ENCODE data around the gene GMCL1. TPM values are rescaled to one million over a fixed set of nuclear protein-coding genes. Genes with fewer than 3 reads are reported as not detected.

Gene GMCL1
- total RNA-seq, 1 experiment from 2014 or later = 17.4 TPM

DNA sequence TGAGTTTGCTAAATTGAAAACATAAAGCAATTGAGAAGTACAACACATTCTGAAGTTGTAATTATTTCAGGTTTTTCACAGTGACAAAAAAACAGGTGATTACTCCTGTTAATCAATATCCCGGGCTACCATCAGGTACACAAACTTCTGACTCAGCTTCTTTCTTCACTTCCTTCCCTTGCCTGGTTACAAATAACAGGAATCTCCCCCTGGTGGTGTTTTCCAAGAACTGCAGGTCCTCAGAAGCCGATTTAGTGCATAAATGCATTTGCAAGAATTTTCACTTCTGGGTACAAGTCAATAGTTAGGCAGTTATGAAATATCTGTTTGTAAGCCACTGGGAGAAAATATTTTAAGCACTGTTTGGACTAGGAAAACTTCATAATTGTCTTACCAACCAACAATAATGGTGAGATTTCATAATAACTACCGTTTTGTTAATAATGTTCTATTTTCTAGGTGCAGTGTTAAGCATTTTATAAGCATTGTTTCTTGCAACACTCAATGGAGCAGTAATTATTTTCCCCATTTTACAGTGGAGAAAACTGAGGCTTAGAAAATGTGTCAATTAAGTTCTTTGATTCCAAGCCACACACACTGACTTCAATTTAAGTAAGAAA lies 12.4 kb upstream of the GMCL1 start:
- no peaks in the 10 kb centered on the region for H3K27me3 ChIP-seq (ENCODE audit: insufficient read depth, low read depth)
- H3K9me2 ChIP-seq (ENCODE audit: insufficient read depth) = no peaks in the 10 kb centered on the region
- no peak overlapping the region for H3K4me3 ChIP-seq
- H3K79me2 ChIP-seq (ENCODE audit: low read depth) = no peaks in the 10 kb centered on the region
- POLR2A ChIA-PET (ENCODE audit: unreplicated experiment) = interaction anchor here (0.9 kb wide), 1 partner anchor 77 kb away, joined by 3 read pairs; no protein-coding TSS in a partner anchor
- H3K9me3 ChIP-seq (ENCODE audit: insufficient read depth, low read depth) = no peaks in the 10 kb centered on the region
- no peak overlapping the region for H2AFZ ChIP-seq
- peak; percentile 59 to 81 for DNase-seq
- no peaks in the 10 kb centered on the region for H3K4me1 ChIP-seq (replicated peaks; ENCODE audit: insufficient read depth)
- no peak for TF ChIP-seq EZH2 (IDR thresholded peaks at IDR 0.05; ENCODE audit: low read depth)
- TF ChIP-seq, protein P1, sequence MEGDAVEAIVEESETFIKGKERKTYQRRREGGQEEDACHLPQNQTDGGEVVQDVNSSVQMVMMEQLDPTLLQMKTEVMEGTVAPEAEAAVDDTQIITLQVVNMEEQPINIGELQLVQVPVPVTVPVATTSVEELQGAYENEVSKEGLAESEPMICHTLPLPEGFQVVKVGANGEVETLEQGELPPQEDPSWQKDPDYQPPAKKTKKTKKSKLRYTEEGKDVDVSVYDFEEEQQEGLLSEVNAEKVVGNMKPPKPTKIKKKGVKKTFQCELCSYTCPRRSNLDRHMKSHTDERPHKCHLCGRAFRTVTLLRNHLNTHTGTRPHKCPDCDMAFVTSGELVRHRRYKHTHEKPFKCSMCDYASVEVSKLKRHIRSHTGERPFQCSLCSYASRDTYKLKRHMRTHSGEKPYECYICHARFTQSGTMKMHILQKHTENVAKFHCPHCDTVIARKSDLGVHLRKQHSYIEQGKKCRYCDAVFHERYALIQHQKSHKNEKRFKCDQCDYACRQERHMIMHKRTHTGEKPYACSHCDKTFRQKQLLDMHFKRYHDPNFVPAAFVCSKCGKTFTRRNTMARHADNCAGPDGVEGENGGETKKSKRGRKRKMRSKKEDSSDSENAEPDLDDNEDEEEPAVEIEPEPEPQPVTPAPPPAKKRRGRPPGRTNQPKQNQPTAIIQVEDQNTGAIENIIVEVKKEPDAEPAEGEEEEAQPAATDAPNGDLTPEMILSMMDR (conservative IDR thresholded peaks at IDR 0.05) = peak; percentile 96
- CTCF ChIA-PET = interaction anchor here (0.7 to 2.1 kb wide), 5 partner anchors 38 to 92 kb away, joined by 3 to 47 read pairs (median 4); partner anchors contain the start of gene ANXA4
- H3F3A ChIP-seq (ENCODE audit: insufficient read depth, low read depth) = no peaks in the 10 kb centered on the region; the same call in 1 of the 2 replicates
- H3K36me3 ChIP-seq (ENCODE audit: low read depth) = peaks cover 6% of the 10 kb centered on the region; the same call in 1 of the 2 replicates
- intact Hi-C loops (cut with micrococcal nuclease; ENCODE audit: unreplicated experiment) = loop anchor here (1.0 to 5.0 kb wide), 4 partner anchors 76 to 325 kb away; no protein-coding TSS in a partner anchor
- no peak overlapping the region for H3K4me2 ChIP-seq
- BruUV-seq (replicated peaks) = no TSS peak
- no peak overlapping the region for H3K27ac ChIP-seq
- H4K20me1 ChIP-seq (ENCODE audit: insufficient read depth) = no peaks in the 10 kb centered on the region

- Histone ChIP-seq H4K20me1 (ENCODE audit: insufficient read depth) (no peaks in the 10 kb centered on the region), H3K79me2 (ENCODE audit: low read depth) (no peaks in the 10 kb centered on the region), H3K27me3 (ENCODE audit: insufficient read depth, low read depth) (no peaks in the 10 kb centered on the region), H3F3A (ENCODE audit: insufficient read depth, low read depth) (no peaks in the 10 kb centered on the region; the same call in 1 of the 2 replicates), H3K27ac (no peak overlapping the region), H3K4me1 (replicated peaks; ENCODE audit: insufficient read depth) (no peaks in the 10 kb centered on the region), H3K9me3 (ENCODE audit: insufficient read depth, low read depth) (no peaks in the 10 kb centered on the region), H3K4me3 (no peak overlapping the region), H2AFZ (no peak overlapping the region), H3K4me2 (no peak overlapping the region), H3K9me2 (ENCODE audit: insufficient read depth) (no peaks in the 10 kb centered on the region), H3K36me3 (ENCODE audit: low read depth) (peaks cover 6% of the 10 kb centered on the region; the same call in 1 of the 2 replicates)
- no TSS peak for BruUV-seq (replicated peaks)
- TF ChIP-seq, protein P1 (conservative IDR thresholded peaks at IDR 0.05) = no peak
- TF ChIP-seq EZH2 (IDR thresholded peaks at IDR 0.05; ENCODE audit: low read depth) = no peak
- POLR2A ChIA-PET (ENCODE audit: unreplicated experiment) = no interaction called here
- DNase-seq = no peak
- intact Hi-C loops (cut with micrococcal nuclease; ENCODE audit: unreplicated experiment) = loop anchor here (1.0 to 5.0 kb wide), 4 partner anchors 77 to 324 kb away; no protein-coding TSS in a partner anchor
- CTCF ChIA-PET = interaction anchor here (1.0 kb wide), 1 partner anchor 93 kb away, joined by 3 read pairs; no protein-coding TSS in a partner anchor
Measured at GRCh38 chr2:69817729-69818501, 11.5 kb upstream of the GMCL1 start.

- Histone ChIP-seq H3K36me3 (ENCODE audit: low read depth) (no peaks in the 10 kb centered on the region), H3K9me2 (ENCODE audit: insufficient read depth) (no peaks in the 10 kb centered on the region), H3K27ac (no peak overlapping the region), H2AFZ (no peak overlapping the region), H3K9me3 (ENCODE audit: insufficient read depth, low read depth) (no peaks in the 10 kb centered on the region), H4K20me1 (ENCODE audit: insufficient read depth) (no peaks in the 10 kb centered on the region), H3K4me3 (no peak overlapping the region), H3K4me2 (0 out of 2 replicates have a peak overlapping the region, but pooled peaks have one; percentile 92), H3K27me3 (ENCODE audit: insufficient read depth, low read depth) (no peaks in the 10 kb centered on the region), H3F3A (ENCODE audit: insufficient read depth, low read depth) (peaks cover 20% of the 10 kb centered on the region; the same call in 1 of the 2 replicates), H3K4me1 (replicated peaks; ENCODE audit: insufficient read depth) (peaks cover 22% of the 10 kb centered on the region), H3K79me2 (ENCODE audit: low read depth) (peaks cover 34% of the 10 kb centered on the region)
- ChIA-PET CTCF (interaction anchor here (0.5 to 0.6 kb wide), 2 partner anchors 10 to 327 kb away, joined by 5 to 10 read pairs; no protein-coding TSS in a partner anchor), POLR2A (ENCODE audit: unreplicated experiment) (no interaction called here)
- no TSS peak for BruUV-seq (replicated peaks)
- no peak for DNase-seq
- TF ChIP-seq, protein P1 (conservative IDR thresholded peaks at IDR 0.05) = no peak
- TF ChIP-seq EZH2 (IDR thresholded peaks at IDR 0.05; ENCODE audit: low read depth) = no peak
- intact Hi-C loops (cut with micrococcal nuclease; ENCODE audit: unreplicated experiment) = no loop called here
Measured at GRCh38 chr2:69827796-69828540, 1.5 kb upstream of the GMCL1 start.

All from PC-9 (cell line).